ENCODE results near the gene SNHG17. TPM values are rescaled to one million over a fixed set of nuclear protein-coding genes. Genes with fewer than 3 reads are reported as not detected.
"Not testable (repeated sequence)": the region's sequence is repeated elsewhere in the genome, so short reads cannot be mapped to it uniquely, and the experiment has no call there.

The SNHG17 gene
- polyA plus RNA-seq, 1 experiment: 41.4 TPM

- Histone ChIP-seq H3K4me3 (ENCODE audit: low read depth, low read length) (no peak overlapping the region), H3K36me3 (ENCODE audit: control insufficient read depth, insufficient read depth, low read length) (peaks cover 3% of the 10 kb centered on the region; the same call in 1 of the 2 replicates), H3K27me3 (ENCODE audit: control insufficient read depth, insufficient read depth, low read length) (no peaks in the 10 kb centered on the region)
- no peak for TF ChIP-seq CTCF (IDR thresholded peaks at IDR 0.05; ENCODE audit: insufficient read depth, low read depth, low read length)
- DNase-seq (ENCODE audit: low read depth): no peak
- ChIA-PET CTCF (interaction anchor here (1.2 to 2.4 kb wide), 2 partner anchors 9 to 133 kb away, joined by 3 to 21 read pairs; no protein-coding TSS in a partner anchor), POLR2A (no interaction called here)
Observed at GRCh38 chr20:38437796-38438195, 2.7 kb upstream of the SNHG17 start.

- H3K4me3 ChIP-seq (ENCODE audit: low read depth, low read length): no peak overlapping the region
- H3K27me3 ChIP-seq (ENCODE audit: control insufficient read depth, insufficient read depth, low read length): no peaks in the 10 kb centered on the region
- CTCF ChIA-PET: interaction anchor here (0.7 to 3.1 kb wide), 10 partner anchors 9 to 117 kb away, joined by 3 to 58 read pairs (median 4); partner anchors contain the start of gene RALGAPB
- POLR2A ChIA-PET: interaction anchor here (0.6 to 0.7 kb wide), 4 partner anchors 11 to 905 kb away, joined by 3 to 8 read pairs (median 4); partner anchors contain the start of gene RALGAPB
- H3K36me3 ChIP-seq (ENCODE audit: control insufficient read depth, insufficient read depth, low read length): peaks cover 10% of the 10 kb centered on the region
- DNase-seq (ENCODE audit: low read depth): no peak
- no peak for TF ChIP-seq CTCF (IDR thresholded peaks at IDR 0.05; ENCODE audit: insufficient read depth, low read depth, low read length)
Observed at GRCh38 chr20:38435555-38435939, 419 bp upstream of the SNHG17 start.

- no peaks in the 10 kb centered on the region for H3K27me3 ChIP-seq (ENCODE audit: control insufficient read depth, insufficient read depth, low read length)
- ChIA-PET CTCF (interaction anchor here (1.3 to 3.1 kb wide), 4 partner anchors 11 to 39 kb away, joined by 3 to 58 read pairs (median 9); partner anchors contain the start of gene RALGAPB), POLR2A (no interaction called here)
- H3K4me3 ChIP-seq (ENCODE audit: low read depth, low read length): peak overlapping the region; percentile 86
- no peak for DNase-seq (ENCODE audit: low read depth)
- peaks cover 15% of the 10 kb centered on the region for H3K36me3 ChIP-seq (ENCODE audit: control insufficient read depth, insufficient read depth, low read length)
- no peak for TF ChIP-seq CTCF (IDR thresholded peaks at IDR 0.05; ENCODE audit: insufficient read depth, low read depth, low read length)
Observed at GRCh38 chr20:38434301-38434741, 807 bp downstream of the SNHG17 start.

- no peak for DNase-seq (ENCODE audit: low read depth)
- ChIA-PET POLR2A (no interaction called here), CTCF (interaction anchor here (1.3 to 3.1 kb wide), 2 partner anchors 12 to 19 kb away, joined by 6 to 58 read pairs; no protein-coding TSS in a partner anchor)
- Histone ChIP-seq H3K27me3 (ENCODE audit: control insufficient read depth, insufficient read depth, low read length) (no peaks in the 10 kb centered on the region), H3K36me3 (ENCODE audit: control insufficient read depth, insufficient read depth, low read length) (peaks cover 21% of the 10 kb centered on the region), H3K4me3 (ENCODE audit: low read depth, low read length) (peak overlapping the region; percentile 86)
- no peak for TF ChIP-seq CTCF (IDR thresholded peaks at IDR 0.05; ENCODE audit: insufficient read depth, low read depth, low read length)
Observed at GRCh38 chr20:38433304-38433972, 1.7 kb downstream of the SNHG17 start.

GRCh38 chr20:38432870-38433269 is 2.3 kb downstream of the SNHG17 start:
- H3K27me3 ChIP-seq (ENCODE audit: control insufficient read depth, insufficient read depth, low read length); DNase-seq (ENCODE audit: low read depth); POLR2A ChIA-PET; H3K4me3 ChIP-seq (ENCODE audit: low read depth, low read length): not testable (repeated sequence)
- CTCF ChIA-PET: interaction anchor here (2.3 to 3.1 kb wide), 2 partner anchors 13 kb away, joined by 11 to 58 read pairs; no protein-coding TSS in a partner anchor
- peaks cover 24% of the 10 kb centered on the region for H3K36me3 ChIP-seq (ENCODE audit: control insufficient read depth, insufficient read depth, low read length)

Data from BJ (cell line).